Memory B cell (primary cell): ENCODE results near the gene ABCG1.
A peak's percentile ranks its signal among the peaks of the same experiment; 100 is the strongest.

ENCODE experiments used
- ATAC-seq: fragments of 150-1000 bp; cut with Tn5 transposase; 2 replicates; pipeline ENCODE4 v1.10.0; 2021; ENCODE audit warnings: low read depth, mild to moderate bottlenecking, moderate library complexity
- DNase-seq, 2 donors: peaks; one replicate each; pipeline ENCODE4 v3.0.0; 2022; ENCODE audit warnings: low spot score in 2 of 2
- H3K27ac Mint-ChIP-seq: one replicate; pipeline ENCODE4 v1.8.0; 2022; ENCODE audit warnings: mild to moderate bottlenecking, moderate library complexity, mixed read lengths
- H3K27me3 Mint-ChIP-seq: one replicate; pipeline ENCODE4 v1.8.0; 2022; ENCODE audit warnings: mixed read lengths
- H3K36me3 Mint-ChIP-seq: one replicate; pipeline ENCODE4 v1.8.0; 2022; ENCODE audit warnings: mild to moderate bottlenecking, mixed read lengths
- H3K4me1 Mint-ChIP-seq: one replicate; pipeline ENCODE4 v1.8.0; 2022; ENCODE audit warnings: mixed read lengths
- H3K4me3 Mint-ChIP-seq: one replicate; pipeline ENCODE4 v1.8.0; 2022; ENCODE audit warnings: mild to moderate bottlenecking, moderate library complexity, mixed read lengths
- H3K9me3 Mint-ChIP-seq: one replicate; pipeline ENCODE4 v1.8.0; 2022; ENCODE audit warnings: mixed read lengths

Gene ABCG1

DNA sequence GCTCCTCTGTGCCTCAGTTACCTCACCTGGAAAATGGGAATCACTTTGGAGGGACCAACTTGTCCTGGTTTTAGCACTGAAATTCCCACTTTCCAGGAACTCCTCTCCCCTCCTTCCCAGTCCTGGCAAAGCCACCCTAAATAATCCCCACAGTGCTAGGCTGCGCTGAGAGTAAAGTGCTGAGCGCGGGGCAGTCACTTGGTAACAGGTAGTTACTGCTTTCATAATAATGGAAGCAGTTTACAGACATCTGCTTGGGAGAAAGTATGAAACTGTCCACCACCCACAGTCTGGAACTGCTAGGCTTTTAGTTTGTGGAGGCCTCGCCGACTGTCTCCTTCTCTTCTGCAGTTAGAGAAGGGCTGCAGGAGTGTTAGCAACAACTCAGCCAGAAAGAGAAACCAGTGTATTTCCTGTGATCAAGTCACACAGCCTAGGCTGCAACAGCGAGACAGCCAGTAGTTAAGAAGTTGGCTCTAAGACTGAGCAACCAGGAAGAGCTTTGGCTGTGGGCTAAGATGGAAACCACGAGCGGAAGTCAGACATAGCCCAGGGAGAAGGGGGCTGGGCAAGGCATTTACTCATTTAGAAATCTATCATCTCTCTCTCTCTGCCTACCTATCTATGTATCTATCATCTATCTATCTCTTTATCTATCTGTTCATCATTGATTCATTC lies 30.8 kb upstream of the ABCG1 start:
- Mint-ChIP-seq H3K4me1 (peaks cover 26% of the 10 kb centered on the region), H3K36me3 (no peaks in the 10 kb centered on the region), H3K27ac (peak overlapping the region; percentile 84), H3K9me3 (no peaks in the 10 kb centered on the region), H3K27me3 (no peaks in the 10 kb centered on the region), H3K4me3 (peak overlapping the region; percentile 62)
- peak; percentile 97 for ATAC-seq
- peak; percentile 44 to 57 for DNase-seq

GRCh38 chr21:42188663-42189062 lies 30.3 kb upstream of the ABCG1 start:
- no peak for DNase-seq
- Mint-ChIP-seq H3K9me3 (no peaks in the 10 kb centered on the region), H3K27ac (peak overlapping the region; percentile 84), H3K27me3 (no peaks in the 10 kb centered on the region), H3K36me3 (no peaks in the 10 kb centered on the region), H3K4me3 (peak overlapping the region; percentile 62), H3K4me1 (peaks cover 26% of the 10 kb centered on the region)
- ATAC-seq: no peak

GRCh38 chr21:42189431-42189830 lies 29.5 kb upstream of the ABCG1 start:
- no peak for DNase-seq
- no peaks in the 10 kb centered on the region for H3K9me3 Mint-ChIP-seq
- H3K4me1 Mint-ChIP-seq: peaks cover 26% of the 10 kb centered on the region
- H3K36me3 Mint-ChIP-seq: no peaks in the 10 kb centered on the region
- H3K27me3 Mint-ChIP-seq: no peaks in the 10 kb centered on the region
- no peak for ATAC-seq
- H3K27ac Mint-ChIP-seq: no peak overlapping the region
- H3K4me3 Mint-ChIP-seq: no peak overlapping the region

DNA sequence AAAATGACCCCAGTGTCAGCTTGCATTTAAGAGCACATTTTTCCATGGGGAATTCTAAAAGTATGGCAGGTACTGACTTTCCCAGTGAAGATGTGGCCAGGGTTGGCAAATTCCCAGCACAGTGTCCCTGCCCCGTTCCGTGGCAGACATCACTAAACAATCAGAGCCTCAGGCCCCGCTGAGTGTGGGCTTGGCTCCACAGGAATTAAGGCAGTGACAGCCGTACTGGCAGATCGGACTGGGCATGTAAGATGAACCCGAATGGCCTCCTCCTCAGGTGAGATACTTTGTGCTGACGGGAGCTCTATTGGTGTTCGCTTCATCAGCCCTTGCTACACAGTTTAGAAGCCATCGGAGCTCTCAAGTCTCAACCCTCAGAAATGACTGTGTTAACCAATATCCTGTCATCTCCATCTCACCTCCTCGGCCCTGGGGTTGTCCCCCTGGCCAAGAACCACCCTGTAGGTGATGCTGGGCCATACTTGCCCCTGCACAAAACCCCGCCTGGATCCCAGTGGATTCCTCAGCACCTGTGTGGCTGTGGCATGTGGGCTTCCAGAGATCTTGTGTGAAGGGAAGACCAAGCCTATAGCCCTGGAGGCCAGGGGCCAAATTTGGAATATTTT lies 29.0 kb upstream of the ABCG1 start:
- Mint-ChIP-seq H3K4me3 (no peak overlapping the region), H3K9me3 (no peaks in the 10 kb centered on the region), H3K4me1 (peaks cover 26% of the 10 kb centered on the region), H3K27me3 (no peaks in the 10 kb centered on the region), H3K27ac (no peak overlapping the region), H3K36me3 (no peaks in the 10 kb centered on the region)
- DNase-seq: no peak
- no peak for ATAC-seq

DNA sequence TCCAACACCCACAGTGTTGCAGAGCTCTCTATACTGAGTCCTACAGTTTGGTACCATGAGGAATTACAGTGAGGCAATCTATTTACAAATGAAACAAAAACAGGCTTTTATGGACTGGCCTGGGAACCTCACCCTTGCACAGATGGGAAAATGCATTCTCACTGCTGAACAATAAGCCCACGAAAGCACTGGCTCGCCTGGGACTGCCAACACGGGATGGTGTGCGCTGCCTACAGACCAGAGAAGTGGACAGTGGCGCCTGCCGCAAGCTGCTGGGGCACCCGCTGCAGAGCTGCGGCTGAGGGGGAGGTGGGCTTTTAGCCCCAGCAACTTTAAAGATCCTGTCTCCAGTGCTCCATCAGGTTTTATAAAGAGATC lies 28.5 kb upstream of the ABCG1 start:
- no peak overlapping the region for H3K27ac Mint-ChIP-seq
- no peak for ATAC-seq
- H3K27me3 Mint-ChIP-seq: no peaks in the 10 kb centered on the region
- H3K4me3 Mint-ChIP-seq: no peak overlapping the region
- H3K9me3 Mint-ChIP-seq: no peaks in the 10 kb centered on the region
- H3K4me1 Mint-ChIP-seq: peaks cover 26% of the 10 kb centered on the region
- H3K36me3 Mint-ChIP-seq: no peaks in the 10 kb centered on the region
- no peak for DNase-seq

DNA sequence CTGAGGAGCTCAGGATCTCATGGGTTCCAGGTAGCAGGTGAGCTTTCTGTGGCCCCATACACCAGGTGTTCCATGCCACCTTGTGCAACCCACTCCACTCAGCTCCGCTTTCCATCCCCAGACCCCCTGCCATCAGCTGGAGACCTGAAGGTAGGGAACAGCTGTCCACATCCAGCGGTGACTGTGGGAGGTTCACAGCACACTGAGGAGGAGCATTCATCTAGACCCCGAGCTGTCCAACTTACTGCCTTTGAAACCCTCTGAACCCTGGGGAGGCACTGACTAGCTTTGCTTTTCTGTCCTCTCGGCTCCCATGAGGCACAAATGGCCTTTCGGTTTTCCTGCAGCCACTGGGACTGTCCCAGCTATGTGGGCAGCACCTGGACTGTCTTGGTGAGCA lies 27.9 kb upstream of the ABCG1 start:
- DNase-seq (no peak), ATAC-seq (no peak)
- Mint-ChIP-seq H3K27me3 (no peaks in the 10 kb centered on the region), H3K4me1 (peaks cover 26% of the 10 kb centered on the region), H3K27ac (no peak overlapping the region), H3K36me3 (no peaks in the 10 kb centered on the region), H3K9me3 (no peaks in the 10 kb centered on the region), H3K4me3 (no peak overlapping the region)

DNA sequence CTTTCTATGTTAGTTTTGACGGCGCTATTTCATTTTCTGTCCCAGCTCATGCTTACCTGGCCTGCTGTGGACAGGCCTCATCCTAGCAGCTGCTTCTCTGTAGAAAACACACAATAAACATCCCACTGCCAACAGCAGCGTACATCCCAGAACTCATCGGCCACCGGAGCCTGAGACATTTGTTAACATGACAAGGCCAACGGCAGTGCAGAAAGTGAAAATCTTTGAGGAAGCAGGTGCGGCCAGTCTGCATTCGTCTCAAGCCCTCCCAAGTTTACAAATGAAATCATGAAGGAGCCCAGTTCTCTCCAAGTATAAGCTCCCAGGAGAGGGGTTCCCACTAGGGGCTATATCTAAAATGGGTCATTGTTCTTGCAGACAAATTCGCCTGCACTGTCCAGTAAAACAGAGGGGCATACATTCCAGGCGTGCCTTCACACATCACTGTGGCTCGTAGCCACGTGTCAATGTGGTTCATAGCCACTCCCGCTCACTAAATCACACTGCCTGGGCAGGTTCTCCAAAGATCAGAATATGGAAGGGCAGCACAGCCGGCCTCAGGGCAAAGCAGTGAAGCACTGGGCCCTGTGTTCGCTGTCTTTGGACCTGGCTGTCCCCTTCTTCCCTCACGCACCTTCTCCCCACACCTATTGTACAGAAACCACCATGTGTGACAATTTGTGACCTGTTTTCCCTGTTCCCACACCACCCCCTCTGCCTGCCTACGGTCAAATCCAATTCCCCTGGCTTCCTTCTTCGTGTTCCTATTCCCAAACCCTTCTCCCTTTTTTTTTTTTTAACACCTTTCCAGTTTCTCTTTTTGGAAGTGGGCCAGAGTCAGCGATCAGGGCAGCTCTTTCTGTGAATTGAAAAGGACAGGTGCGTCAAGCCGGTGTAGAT lies 27.0 kb upstream of the ABCG1 start:
- Mint-ChIP-seq H3K27me3 (no peaks in the 10 kb centered on the region), H3K4me3 (no peak overlapping the region), H3K9me3 (no peaks in the 10 kb centered on the region), H3K4me1 (peaks cover 19% of the 10 kb centered on the region), H3K27ac (no peak overlapping the region), H3K36me3 (no peaks in the 10 kb centered on the region)
- ATAC-seq: no peak
- DNase-seq: no peak

DNA sequence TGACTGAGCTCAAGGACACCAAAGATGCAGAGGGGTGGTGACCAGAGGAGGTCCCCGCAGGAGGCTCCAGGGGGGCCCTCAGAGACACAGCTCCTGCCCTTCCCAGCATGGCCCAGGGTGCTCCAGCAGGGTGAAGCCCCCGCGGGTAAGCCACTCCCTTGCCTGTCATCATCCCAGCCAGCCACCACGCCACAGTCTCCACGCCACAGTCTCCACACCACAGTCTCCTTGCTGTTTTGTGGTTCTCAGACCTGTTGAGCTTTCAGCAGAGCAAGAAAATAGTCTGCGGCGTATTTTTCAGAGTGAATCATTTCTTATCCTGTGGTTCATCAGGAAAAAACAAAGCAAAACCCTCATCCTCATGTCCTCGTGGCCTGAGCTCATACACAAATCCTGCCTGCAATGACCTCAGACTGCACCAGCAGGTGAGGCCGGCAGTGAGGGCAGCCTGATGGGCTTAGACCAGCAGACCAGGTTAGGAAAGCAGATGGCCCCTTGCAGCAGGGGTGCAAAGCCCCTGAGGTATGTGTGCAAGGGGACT lies 25.7 kb upstream of the ABCG1 start:
- H3K9me3 Mint-ChIP-seq: no peaks in the 10 kb centered on the region
- no peak overlapping the region for H3K4me3 Mint-ChIP-seq
- H3K27me3 Mint-ChIP-seq: no peaks in the 10 kb centered on the region
- no peaks in the 10 kb centered on the region for H3K36me3 Mint-ChIP-seq
- DNase-seq (no peak), ATAC-seq (no peak)
- H3K27ac Mint-ChIP-seq: no peak overlapping the region
- H3K4me1 Mint-ChIP-seq: peaks cover 10% of the 10 kb centered on the region

GRCh38 chr21:42193721-42194120 lies 25.2 kb upstream of the ABCG1 start:
- Mint-ChIP-seq H3K27ac (no peak overlapping the region), H3K9me3 (no peaks in the 10 kb centered on the region), H3K36me3 (no peaks in the 10 kb centered on the region), H3K4me1 (peaks cover 8% of the 10 kb centered on the region), H3K4me3 (no peak overlapping the region), H3K27me3 (no peaks in the 10 kb centered on the region)
- DNase-seq (no peak), ATAC-seq (no peak)

DNA sequence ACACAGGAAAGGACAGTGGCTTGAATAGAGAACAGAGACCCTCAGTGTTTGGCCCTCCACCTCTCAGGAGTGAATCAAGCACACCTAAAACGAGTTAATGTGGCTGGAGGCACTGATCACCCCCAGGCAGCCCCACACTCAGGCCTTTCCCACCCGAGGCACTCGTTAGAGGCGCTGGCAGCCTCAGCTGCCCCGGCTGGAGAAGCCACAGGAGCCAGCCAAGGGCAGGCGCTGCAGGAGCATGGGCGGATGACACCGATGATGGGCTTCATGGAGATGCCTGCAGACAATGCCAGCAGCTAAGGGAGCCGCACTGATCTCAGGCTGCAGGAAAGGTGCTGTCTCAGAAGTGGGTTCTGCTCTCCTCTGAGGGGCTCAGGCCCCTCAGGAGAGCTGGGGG lies 24.1 kb upstream of the ABCG1 start:
- Mint-ChIP-seq H3K4me1 (peaks cover 12% of the 10 kb centered on the region), H3K27me3 (no peaks in the 10 kb centered on the region), H3K36me3 (no peaks in the 10 kb centered on the region), H3K27ac (no peak overlapping the region), H3K9me3 (no peaks in the 10 kb centered on the region), H3K4me3 (no peak overlapping the region)
- DNase-seq (no peak), ATAC-seq (no peak)

- DNase-seq (no peak), ATAC-seq (no peak)
- H3K36me3 Mint-ChIP-seq: no peaks in the 10 kb centered on the region
- no peak overlapping the region for H3K4me3 Mint-ChIP-seq
- peaks cover 13% of the 10 kb centered on the region for H3K4me1 Mint-ChIP-seq
- no peak overlapping the region for H3K27ac Mint-ChIP-seq
- H3K27me3 Mint-ChIP-seq: no peaks in the 10 kb centered on the region
- no peaks in the 10 kb centered on the region for H3K9me3 Mint-ChIP-seq
Measured at GRCh38 chr21:42195378-42196031, 23.4 kb upstream of the ABCG1 start.

DNA sequence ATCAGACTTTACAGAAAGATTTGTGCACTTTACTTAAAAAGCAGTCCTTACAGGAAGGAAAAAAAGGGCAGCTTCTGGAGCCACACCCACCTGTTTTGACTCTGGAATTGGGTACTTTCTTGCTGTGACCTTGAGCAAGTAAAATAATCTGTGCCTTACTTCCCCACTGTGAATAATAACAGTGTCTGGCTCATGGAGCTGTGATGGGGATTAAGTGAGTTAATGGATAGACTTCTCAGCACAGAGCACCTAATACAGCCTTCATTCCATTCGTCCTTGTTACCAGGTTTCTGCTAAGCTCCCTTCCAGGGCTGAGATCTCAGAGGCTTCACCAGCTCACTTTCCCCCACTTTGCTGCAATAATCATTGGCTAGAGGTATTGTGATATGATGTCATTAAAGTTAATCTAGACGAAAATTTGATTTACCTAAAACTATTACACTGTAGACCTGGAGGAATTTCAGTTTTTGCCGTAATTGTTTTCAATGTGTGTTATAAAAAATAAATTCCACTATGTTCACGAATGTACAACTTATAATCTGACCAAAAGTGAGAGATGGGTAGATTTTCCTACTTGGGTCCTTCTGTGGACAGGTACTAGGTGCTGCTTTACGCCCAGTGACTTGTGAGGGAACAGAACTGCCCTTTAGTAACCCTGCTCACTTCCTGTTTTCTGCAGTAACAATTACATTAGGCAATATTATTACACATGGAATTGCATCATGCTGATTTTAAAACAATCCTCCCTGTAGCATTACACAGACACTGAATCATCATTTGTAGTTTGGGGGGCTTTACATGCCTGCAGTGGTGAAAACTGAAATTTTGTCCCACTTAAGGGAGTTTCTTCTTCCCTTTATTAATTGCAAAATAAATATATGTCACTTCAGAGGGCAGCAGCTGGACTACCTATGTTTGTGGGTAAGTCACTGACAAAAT lies 19.7 kb upstream of the ABCG1 start:
- H3K4me1 Mint-ChIP-seq: peaks cover 15% of the 10 kb centered on the region
- peak in 1 of 2 donors; percentile 28 for DNase-seq
- no peaks in the 10 kb centered on the region for H3K36me3 Mint-ChIP-seq
- ATAC-seq: peak; percentile 99
- H3K27ac Mint-ChIP-seq: no peak overlapping the region
- H3K9me3 Mint-ChIP-seq: no peaks in the 10 kb centered on the region
- H3K4me3 Mint-ChIP-seq: peak overlapping the region; percentile 27
- H3K27me3 Mint-ChIP-seq: no peaks in the 10 kb centered on the region

GRCh38 chr21:42199868-42200463 lies 19.0 kb upstream of the ABCG1 start:
- Mint-ChIP-seq H3K4me3 (no peak overlapping the region), H3K36me3 (no peaks in the 10 kb centered on the region), H3K9me3 (no peaks in the 10 kb centered on the region), H3K27ac (no peak overlapping the region), H3K4me1 (peaks cover 15% of the 10 kb centered on the region), H3K27me3 (no peaks in the 10 kb centered on the region)
- ATAC-seq (no peak), DNase-seq (no peak)
